IPS DF 6.9 (cell line): Measurements from ENCODE around the gene SLC48A1.

Experiments
- DNase-seq: peaks from one replicate; pipeline ENCODE4 v3.0.0-alpha.2; 2013; ENCODE audit warnings: low read depth, low spot score
- H3K27ac ChIP-seq: one replicate; pipeline ENCODE4 v1.5.1; 2013; ENCODE audit warnings: low read length, control low read depth
- H3K27me3 ChIP-seq: 2 replicates; pipeline ENCODE4 v1.6.1; 2013; ENCODE audit warnings: mild to moderate bottlenecking, low read length; ENCODE audit not compliant: control insufficient read depth, insufficient read depth
- H3K36me3 ChIP-seq: 2 replicates; pipeline ENCODE4 v1.6.1; 2013; ENCODE audit warnings: low read length; ENCODE audit not compliant: control insufficient read depth, insufficient read depth
- H3K4me1 ChIP-seq: 2 replicates; pipeline ENCODE4 v1.6.1; 2013; ENCODE audit warnings: low read length; ENCODE audit not compliant: control insufficient read depth, insufficient read depth
- H3K4me3 ChIP-seq: 2 replicates; pipeline ENCODE4 v1.5.1; 2013; ENCODE audit warnings: mild to moderate bottlenecking, low read length
- H3K9me3 ChIP-seq: 2 replicates; pipeline ENCODE4 v1.6.1; 2013; ENCODE audit warnings: low read length, inconsistent platforms; ENCODE audit not compliant: control insufficient read depth, insufficient read depth
- WGBS: extraction: QIAGEN DNeasy Blood & Tissue Kit; methylation state at CpG from one replicate; pipeline ENCODE4 v1.1.7; 2013; ENCODE audit warnings: mixed read lengths, missing lambda C conversion rate; ENCODE audit not compliant: insufficient read length, insufficient coverage; 5-methylcytosine and 5-hydroxymethylcytosine counted together

The SLC48A1 gene

DNA sequence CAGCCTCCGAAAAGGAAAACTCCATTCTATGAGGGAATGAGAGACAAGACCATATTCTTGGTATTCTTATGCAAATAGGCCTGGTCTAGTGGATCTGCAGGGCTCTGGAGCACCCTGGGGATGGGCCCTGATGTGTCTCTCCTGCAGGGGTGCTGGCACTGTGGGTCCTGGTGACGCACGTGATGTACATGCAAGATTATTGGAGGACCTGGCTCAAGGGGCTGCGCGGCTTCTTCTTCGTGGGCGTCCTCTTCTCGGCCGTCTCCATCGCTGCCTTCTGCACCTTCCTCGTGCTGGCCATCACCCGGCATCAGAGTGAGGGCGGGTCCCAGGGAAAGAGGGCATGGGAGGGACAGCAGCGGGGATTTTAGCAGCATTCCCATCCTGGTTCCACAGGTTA lies 5.8 kb downstream of the SLC48A1 start:
- DNase-seq, result no peak
- WGBS, result no CpG with 5 or more reads among the region's 14 CpGs
- Histone ChIP-seq H3K27me3 (no peaks in the 10 kb centered on the region), H3K4me1 (peaks cover 7% of the 10 kb centered on the region), H3K27ac (no peak overlapping the region), H3K4me3 (no peak overlapping the region), H3K9me3 (no peaks in the 10 kb centered on the region), H3K36me3 (peaks cover 5% of the 10 kb centered on the region; the same call in 1 of the 2 replicates)

DNA sequence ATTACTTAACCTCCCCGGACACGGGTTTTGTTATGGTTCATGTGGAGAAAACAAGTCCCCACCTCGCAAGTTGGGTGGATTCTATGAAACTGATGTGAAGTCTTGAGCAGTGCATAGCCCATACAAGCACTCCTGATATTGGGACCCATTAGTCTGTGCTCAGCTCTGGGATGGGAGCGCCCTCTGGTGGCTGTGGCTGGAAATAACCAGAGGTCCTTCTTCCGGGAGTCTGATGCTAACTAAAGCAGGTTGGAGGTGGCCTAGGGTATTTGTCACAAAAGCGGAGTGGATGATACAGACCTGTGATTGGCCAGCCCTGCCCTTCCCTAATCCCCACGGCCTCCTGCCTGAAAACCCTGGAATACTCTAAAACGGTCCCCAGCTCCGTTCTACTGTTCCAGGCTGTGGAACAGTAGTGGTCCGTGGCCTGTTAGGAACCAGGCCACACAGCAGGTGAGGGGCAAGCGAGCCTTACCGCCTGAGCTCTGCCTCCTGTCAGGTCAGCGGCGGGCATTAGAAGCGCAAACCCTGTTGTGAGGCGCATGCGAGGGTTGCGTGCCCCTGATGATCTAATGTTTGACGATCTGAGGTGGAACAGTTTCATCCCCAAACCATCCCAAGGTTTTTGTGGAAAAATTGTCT lies 6.4 kb downstream of the SLC48A1 start:
- Histone ChIP-seq H3K4me1 (peaks cover 7% of the 10 kb centered on the region), H3K27ac (no peak overlapping the region), H3K4me3 (no peak overlapping the region), H3K36me3 (peaks cover 10% of the 10 kb centered on the region; the same call in 1 of the 2 replicates), H3K27me3 (no peaks in the 10 kb centered on the region), H3K9me3 (no peaks in the 10 kb centered on the region)
- WGBS, result no CpG with 5 or more reads among the region's 19 CpGs
- DNase-seq, result peak; percentile 89

DNA sequence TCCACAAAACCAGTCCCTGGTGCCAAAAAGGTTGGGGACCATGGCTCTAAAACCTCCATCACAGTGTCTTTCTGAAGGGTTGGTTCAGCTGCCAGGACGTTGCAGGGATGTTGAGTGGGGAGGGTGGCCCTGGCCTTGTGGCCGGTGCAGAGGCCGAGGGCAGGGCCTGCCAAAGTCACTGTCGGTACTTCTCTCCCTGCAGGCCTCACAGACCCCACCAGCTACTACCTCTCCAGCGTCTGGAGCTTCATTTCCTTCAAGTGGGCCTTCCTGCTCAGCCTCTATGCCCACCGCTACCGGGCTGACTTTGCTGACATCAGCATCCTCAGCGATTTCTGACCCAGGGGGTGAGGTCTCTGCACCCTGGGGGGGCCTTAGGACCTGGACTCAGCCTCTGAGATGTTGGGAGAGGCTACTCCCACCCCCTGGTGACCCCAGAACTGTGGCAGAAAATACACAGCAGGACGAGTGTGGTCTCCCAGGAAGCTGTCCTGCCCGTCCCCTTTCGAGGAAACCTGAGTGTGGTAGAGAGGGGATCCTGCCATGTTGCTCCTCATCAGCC lies 7.0 kb downstream of the SLC48A1 start:
- no peak for DNase-seq
- peaks cover 14% of the 10 kb centered on the region for H3K36me3 ChIP-seq
- no peaks in the 10 kb centered on the region for H3K9me3 ChIP-seq
- H3K27ac ChIP-seq, result no peak overlapping the region
- H3K4me3 ChIP-seq, result no peak overlapping the region
- H3K4me1 ChIP-seq, result peaks cover 7% of the 10 kb centered on the region
- H3K27me3 ChIP-seq, result no peaks in the 10 kb centered on the region
- no CpG with 5 or more reads among the region's 11 CpGs for WGBS

DNA sequence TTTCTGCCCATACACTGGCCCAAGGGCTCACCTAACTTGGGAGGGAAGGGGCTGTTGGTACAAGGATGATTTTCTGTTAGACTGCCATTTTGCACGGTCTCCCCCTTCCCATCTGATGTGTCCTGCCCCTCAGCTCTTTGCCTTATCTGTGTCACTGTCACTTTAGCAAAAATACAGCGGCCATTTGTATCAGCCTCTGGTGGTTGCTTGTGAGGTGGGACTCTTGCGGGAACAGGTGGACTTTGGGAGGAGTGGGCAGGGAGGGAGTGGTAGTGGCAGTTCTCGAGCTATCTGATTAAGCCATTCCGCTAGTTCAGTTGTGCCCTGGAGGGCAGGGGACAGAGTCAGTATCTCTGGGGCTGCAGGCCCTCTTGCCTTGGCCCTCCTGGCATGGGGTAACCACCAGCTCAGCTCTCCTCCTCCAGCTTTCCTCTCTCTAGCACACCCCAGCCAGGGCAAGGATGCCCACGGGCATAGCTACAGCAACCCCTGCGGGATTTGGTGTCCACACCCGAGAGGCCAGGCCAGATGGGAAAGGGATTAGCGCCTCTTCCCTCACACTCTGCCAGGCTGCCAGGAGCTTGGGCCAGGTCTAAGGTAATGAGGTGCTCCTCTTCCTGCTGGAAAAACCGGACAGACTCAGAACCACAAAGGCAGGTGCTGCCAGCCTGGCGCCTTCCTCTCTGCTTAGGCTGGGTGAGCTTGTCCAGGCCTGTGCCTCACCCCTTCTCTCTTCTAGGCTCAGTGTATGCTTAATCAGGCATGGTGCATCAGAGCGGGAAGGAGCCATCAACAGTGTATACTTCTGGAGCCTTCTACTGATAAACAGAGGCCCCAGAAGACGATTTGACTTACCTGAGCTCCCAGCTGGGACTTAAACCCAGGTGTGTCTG lies 8.7 kb downstream of the SLC48A1 start:
- Histone ChIP-seq H3K27me3 (no peaks in the 10 kb centered on the region), H3K27ac (no peak overlapping the region), H3K4me1 (peaks cover 7% of the 10 kb centered on the region), H3K4me3 (no peak overlapping the region), H3K36me3 (peaks cover 29% of the 10 kb centered on the region), H3K9me3 (no peaks in the 10 kb centered on the region)
- DNase-seq, result no peak
- no CpG with 5 or more reads among the region's 13 CpGs for WGBS

DNA sequence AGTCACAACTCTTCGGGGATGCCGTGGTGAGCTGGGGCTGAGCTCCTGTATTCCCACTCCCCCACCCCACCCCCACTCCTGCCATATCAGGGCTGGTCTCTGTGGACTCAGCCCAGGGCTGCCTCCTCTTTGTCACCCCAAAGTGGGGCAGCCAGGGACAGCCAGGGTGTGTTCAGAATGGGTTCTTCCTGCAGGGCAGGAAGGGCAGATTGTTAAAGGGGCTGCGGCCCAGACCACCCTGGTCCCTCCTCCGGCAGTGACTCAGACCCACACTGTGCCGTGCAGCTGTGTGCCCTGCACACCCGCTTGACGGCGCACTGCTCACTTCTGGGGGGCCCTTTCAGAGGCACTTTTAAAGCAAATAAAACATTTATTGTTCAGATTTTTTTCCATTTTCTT lies 9.3 kb downstream of the SLC48A1 start:
- Histone ChIP-seq H3K9me3 (no peaks in the 10 kb centered on the region), H3K27ac (no peak overlapping the region), H3K27me3 (no peaks in the 10 kb centered on the region), H3K4me1 (peaks cover 7% of the 10 kb centered on the region), H3K36me3 (peaks cover 34% of the 10 kb centered on the region), H3K4me3 (no peak overlapping the region)
- no peak for DNase-seq
- no CpG with 5 or more reads among the region's 8 CpGs for WGBS

DNA sequence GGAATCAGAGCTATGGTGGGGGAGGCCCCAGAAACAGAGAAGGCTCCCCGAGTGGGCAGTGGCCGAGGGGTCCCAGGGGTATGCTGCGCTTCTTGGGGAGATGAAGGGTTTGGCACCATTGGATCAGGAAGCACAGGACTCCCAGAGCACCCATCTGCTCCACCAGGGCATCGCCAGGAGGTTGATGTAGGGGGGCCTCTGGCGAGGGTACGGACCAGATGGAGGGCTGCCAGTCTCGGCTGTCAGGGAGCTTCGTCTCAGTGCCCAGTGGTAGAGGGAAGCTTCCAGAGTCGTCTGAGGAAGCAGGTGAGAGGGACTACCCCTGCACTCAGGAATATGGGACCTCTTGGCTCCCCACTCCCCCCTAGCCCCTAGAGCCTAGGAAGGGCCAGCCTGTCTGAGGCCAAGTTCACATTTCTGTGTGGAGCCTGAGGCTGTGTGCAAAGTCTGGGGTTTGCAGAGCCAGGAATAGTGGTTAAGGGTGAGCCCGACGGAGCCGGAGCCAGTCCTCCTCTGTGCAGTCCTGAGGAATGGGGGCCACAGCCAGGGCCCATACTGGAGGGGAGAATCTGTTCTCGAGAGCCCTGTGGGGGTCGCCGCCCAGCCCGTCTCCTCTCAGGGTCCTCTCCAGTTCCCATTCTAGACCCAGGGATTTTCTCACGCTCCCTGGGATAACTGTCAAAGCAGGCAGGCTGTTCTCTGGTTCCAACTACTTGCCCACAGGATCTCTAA lies 10.2 kb downstream of the SLC48A1 start:
- H3K4me1 ChIP-seq, result peaks cover 5% of the 10 kb centered on the region
- no peaks in the 10 kb centered on the region for H3K9me3 ChIP-seq
- no peak overlapping the region for H3K4me3 ChIP-seq
- H3K27me3 ChIP-seq, result no peaks in the 10 kb centered on the region
- DNase-seq, result no peak
- WGBS, result no CpG with 5 or more reads among the region's 17 CpGs
- H3K36me3 ChIP-seq, result peaks cover 41% of the 10 kb centered on the region
- H3K27ac ChIP-seq, result no peak overlapping the region

DNA sequence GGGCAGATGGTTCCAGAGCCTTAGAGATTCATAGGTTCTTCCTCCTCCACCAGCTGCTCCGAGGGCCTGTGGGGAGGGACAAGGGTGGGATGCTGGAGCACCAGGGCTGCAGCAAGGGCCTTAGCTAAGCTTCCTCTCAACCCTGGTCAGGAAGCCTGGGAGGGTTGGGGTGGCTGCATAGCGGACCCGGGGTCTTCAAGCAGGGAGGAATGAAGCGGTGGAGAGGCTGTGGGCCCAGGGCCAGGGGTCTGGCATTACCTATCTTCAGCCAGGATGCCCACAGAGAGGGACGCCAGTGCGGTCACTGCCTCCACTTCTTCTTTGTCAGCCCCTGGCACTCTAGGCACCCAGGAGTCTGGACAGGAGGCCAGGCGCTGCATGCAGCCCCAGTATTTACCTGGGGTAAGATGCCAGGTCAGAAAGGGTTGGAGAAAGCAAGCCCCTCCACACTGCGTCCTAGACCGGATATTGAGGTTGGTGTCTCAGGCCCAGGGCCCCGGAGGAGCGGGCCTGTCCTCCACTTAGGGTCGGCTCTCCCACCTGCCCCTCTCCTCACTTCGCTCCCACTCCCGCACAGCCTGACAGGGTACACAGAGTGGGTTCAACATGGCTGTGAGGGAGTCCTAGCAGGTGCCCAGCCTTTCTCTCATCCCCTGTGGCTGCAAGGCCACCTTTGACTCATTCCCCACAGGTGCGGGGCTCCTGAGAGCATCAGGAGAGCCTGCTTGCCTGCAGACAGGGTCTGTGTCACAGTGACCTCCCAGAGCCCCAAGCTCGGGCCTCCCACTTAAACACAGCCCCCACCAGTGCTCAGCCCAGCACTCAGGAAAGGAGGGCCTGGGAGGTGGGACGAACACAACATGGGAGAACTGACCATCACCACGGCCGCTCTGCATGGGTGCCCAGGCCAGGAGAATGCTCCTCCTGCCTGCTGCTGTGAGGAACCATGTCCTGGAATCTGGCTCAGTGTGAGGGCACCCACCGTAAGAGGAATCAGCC lies 11.1 kb downstream of the SLC48A1 start:
- WGBS, result no CpG with 5 or more reads among the region's 20 CpGs
- no peak overlapping the region for H3K4me3 ChIP-seq
- no peak overlapping the region for H3K27ac ChIP-seq
- no peaks in the 10 kb centered on the region for H3K9me3 ChIP-seq
- H3K36me3 ChIP-seq, result peaks cover 45% of the 10 kb centered on the region
- H3K4me1 ChIP-seq, result no peaks in the 10 kb centered on the region
- no peaks in the 10 kb centered on the region for H3K27me3 ChIP-seq
- no peak for DNase-seq

DNA sequence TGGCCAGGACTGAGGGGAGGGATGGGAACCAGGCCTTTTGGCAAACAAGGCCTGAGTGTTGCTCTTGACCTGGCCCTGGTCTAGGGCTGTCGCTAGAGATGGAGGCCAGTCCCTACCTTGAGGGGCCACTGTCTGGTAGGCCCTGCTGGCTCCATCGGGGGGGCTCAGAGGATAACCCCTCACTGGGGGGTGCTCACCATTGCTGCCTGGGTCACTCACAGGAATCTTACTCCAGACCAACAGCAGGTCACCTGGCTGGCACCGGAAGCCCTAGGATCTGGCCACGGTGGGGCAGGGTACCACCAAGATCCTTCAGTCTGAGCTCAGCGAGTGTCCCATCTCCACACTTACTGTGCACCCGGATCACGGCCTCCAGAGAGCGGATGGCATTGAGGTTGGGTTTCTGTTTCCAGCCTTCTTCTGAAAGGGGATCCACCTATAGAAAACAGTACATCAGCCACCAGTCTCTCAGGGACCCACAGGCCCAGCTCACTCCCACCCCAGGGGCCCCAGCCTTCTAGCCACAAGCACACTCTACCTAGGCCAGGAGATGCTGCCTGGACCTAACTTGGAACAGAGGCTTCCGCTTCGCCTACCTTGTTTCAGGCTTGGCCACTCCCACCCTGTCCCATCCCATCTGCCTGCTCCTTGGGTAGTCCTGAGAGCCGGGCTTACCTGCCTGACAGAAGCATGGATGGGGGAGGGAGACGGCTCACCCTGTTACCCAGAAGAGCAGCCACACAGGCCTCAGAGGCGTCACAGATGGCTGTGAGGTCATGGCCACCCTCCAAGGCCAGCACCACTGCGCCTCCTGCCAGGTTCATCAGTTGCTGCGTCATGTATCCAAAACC lies 12.2 kb downstream of the SLC48A1 start:
- no peaks in the 10 kb centered on the region for H3K4me1 ChIP-seq
- no peaks in the 10 kb centered on the region for H3K27me3 ChIP-seq
- DNase-seq, result no peak
- no peak overlapping the region; the same call in 1 of the 2 replicates for H3K4me3 ChIP-seq
- H3K9me3 ChIP-seq, result no peaks in the 10 kb centered on the region
- no peak overlapping the region for H3K27ac ChIP-seq
- peaks cover 54% of the 10 kb centered on the region for H3K36me3 ChIP-seq
- WGBS, result no CpG with 5 or more reads among the region's 15 CpGs
